ENCODE data around the gene SLC26A5.

SLC26A5 gene

DNA sequence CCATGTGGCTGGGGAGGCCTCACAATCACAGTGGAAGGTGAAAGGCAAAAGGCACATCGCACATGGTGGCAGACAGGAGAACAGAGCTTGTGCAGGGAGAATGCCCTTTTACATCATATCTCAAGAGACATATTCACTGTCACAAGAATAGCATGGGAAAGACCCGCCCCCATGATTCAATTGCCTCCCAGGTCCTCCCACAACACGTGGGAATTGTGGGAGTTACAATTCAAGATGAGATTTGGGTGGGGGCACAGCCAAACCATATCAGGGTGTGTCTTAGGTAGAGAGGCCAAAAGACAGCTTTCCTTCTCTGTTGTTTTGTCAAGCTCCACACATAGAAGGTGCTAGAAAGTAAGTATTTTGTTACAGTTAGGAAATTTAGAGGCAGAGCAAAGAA is 20.8 kb upstream of the SLC26A5 start:
- no peak for DNase-seq (ENCODE audit: low spot score)
- TF ChIP-seq, protein P1, sequence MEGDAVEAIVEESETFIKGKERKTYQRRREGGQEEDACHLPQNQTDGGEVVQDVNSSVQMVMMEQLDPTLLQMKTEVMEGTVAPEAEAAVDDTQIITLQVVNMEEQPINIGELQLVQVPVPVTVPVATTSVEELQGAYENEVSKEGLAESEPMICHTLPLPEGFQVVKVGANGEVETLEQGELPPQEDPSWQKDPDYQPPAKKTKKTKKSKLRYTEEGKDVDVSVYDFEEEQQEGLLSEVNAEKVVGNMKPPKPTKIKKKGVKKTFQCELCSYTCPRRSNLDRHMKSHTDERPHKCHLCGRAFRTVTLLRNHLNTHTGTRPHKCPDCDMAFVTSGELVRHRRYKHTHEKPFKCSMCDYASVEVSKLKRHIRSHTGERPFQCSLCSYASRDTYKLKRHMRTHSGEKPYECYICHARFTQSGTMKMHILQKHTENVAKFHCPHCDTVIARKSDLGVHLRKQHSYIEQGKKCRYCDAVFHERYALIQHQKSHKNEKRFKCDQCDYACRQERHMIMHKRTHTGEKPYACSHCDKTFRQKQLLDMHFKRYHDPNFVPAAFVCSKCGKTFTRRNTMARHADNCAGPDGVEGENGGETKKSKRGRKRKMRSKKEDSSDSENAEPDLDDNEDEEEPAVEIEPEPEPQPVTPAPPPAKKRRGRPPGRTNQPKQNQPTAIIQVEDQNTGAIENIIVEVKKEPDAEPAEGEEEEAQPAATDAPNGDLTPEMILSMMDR (IDR thresholded peaks at IDR 0.05; ENCODE audit: extremely low read depth, insufficient read depth, missing control alignments) = no peak
- in situ Hi-C loops (cut with MboI; ENCODE audit: low pct_unique_long_range_greater_than_20kb, low sequenced_read_pairs, unreplicated experiment) = no loop called here

DNA sequence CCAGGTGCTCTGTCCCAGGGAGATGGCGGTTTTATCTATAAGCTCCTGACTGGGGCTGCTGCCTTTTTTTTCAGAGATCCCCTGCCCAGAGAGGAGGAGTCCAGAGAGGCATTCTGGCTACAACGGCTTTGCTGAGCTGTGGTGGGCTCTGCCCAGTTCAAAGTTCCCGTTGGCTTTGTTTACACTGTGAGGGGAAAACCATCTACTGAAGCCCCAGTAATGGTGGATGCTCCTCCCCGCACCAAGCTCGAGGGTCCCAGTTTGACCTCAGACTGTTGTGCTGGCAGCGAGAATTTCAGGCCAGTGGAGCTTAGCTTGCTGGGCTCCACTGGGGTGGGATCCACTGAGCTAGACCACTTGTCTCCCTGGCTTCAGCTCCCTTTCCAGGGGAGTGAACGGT is 16.4 kb upstream of the SLC26A5 start:
- in situ Hi-C loops (cut with MboI; ENCODE audit: low pct_unique_long_range_greater_than_20kb, low sequenced_read_pairs, unreplicated experiment) = no loop called here
- DNase-seq (ENCODE audit: low spot score) = no peak
- TF ChIP-seq, protein P1 (IDR thresholded peaks at IDR 0.05; ENCODE audit: extremely low read depth, insufficient read depth, missing control alignments) = no peak

DNA sequence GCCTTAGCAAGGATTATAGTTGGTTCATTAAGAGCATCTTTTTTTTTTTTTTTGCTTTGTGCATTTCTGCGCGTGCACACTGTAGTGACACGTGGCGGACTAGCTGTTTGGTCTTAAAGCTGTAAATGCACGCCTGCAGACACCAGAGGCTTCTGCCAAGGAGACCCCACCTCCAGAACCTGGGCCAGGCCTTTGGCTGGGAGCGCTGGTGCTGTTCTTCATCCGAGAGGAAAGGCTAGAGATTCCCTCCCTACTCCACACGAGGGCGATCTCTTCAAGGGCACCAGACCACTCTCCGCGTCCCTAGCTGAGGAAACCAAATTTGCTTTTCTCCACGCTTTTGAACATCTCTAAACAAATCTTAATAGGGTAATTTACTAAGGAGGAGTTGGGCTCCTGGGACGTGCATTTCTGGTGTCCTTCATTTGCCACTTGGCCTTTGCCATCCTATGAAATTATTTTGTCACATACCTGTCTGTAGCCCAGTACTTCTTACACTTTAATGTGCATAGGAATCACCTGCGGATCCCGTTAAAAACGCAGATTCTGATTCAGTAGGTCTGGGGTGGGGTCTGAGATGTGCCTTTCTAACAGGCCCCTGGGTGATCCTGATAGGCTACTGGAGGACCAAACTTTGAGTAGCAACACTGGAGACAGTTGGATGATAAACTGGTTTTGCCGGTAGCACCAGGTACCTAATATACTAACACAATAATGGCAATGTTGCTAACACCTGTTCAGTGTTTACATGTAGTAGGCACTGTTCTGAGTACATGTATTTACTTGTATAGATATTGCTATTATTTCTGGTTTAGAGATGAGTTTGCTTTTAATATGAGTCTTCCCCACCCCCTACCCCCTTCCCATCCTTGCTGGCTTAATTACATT is 1.3 kb upstream of the SLC26A5 start:
- TF ChIP-seq, protein P1 (IDR thresholded peaks at IDR 0.05; ENCODE audit: extremely low read depth, insufficient read depth, missing control alignments) = peak; percentile 68
- peak; percentile 69 for DNase-seq (ENCODE audit: low spot score)
- in situ Hi-C loops (cut with MboI; ENCODE audit: low pct_unique_long_range_greater_than_20kb, low sequenced_read_pairs, unreplicated experiment) = no loop called here

DNA sequence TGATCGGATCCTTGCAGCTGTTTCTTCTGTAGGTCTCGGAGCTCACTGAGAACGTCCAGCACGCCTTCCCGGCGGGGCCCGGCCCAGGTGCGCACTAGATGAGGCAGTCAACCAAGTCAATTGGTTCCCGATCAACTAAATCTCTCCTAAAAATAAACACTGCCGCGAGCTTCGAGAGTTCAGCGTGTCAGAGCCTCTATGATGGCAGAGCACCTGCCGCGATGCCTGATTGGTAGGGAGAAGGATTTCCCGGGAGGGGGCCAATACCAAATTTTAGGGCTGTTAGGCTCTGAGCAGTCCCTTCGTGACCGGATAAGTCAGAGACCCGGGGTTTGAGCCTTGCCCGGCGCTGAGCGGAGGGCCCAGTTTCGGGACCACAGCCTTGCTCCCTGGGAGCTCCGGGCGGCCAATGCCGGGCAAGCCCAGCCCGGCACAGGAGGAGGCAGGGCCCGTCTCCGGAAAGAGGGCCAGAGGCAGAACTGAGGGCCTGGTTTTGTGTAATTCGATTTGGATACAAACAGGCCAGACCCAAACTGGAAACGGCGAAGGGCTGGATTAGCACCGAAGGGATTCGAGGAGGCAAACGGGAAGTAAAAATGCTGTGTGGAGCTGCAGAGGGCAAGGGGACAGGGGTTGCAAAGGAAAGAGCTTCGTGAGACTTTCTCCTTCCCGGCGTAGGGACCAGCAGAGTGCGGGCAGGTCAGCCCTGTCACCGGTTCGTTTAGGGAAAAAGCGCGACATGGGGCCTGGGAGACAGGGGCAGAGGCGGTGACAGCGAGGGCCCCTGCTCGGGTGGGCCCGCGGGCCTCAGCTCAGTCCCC is 569 bp downstream of the SLC26A5 start:
- DNase-seq (ENCODE audit: low spot score) = peak; percentile 31
- TF ChIP-seq, protein P1 (IDR thresholded peaks at IDR 0.05; ENCODE audit: extremely low read depth, insufficient read depth, missing control alignments) = no peak
- in situ Hi-C loops (cut with MboI; ENCODE audit: low pct_unique_long_range_greater_than_20kb, low sequenced_read_pairs, unreplicated experiment) = no loop called here

DNA sequence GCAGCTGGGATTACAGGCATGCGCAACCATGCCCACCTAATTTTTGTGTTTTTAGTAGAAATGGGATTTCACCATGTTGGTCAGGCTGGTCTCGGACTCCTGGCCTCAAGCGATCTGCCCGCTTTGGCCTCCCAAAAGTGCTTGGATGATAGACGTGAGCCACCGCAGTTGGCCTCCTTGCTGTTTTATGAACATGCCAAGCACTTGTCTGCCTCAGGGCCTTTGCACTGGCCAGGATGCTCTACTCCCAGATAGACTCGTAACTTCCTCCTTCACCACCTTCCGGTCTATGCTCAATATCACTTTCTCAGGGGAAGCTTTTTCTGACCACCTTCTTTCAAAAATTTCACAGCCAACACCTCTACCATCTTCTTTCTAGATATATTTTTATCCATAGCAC is 6.3 kb downstream of the SLC26A5 start:
- DNase-seq (ENCODE audit: low spot score) = no peak
- in situ Hi-C loops (cut with MboI; ENCODE audit: low pct_unique_long_range_greater_than_20kb, low sequenced_read_pairs, unreplicated experiment) = no loop called here
- TF ChIP-seq, protein P1 (IDR thresholded peaks at IDR 0.05; ENCODE audit: extremely low read depth, insufficient read depth, missing control alignments) = no peak

DNA sequence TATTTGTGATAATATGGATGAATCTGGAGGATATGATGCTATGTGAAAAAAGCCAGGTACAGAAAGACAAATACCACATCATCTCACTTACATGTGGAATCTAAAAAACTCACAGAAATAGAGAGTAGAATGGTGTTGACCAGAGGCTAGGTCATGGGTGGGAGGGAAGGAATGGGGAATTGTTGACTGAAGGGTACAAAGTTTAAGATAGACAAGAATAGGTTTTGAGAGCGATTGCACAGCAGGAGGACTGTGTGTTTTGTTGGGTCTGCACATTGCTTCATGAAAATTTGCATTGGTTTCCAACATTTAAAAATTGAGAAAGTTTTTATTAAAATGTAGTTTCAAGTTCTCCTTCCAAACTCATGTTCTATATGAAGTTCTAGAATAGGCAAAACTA is 8.4 kb downstream of the SLC26A5 start:
- DNase-seq (ENCODE audit: low spot score) = no peak
- TF ChIP-seq, protein P1 (IDR thresholded peaks at IDR 0.05; ENCODE audit: extremely low read depth, insufficient read depth, missing control alignments) = no peak
- in situ Hi-C loops (cut with MboI; ENCODE audit: low pct_unique_long_range_greater_than_20kb, low sequenced_read_pairs, unreplicated experiment) = no loop called here

All from GM13977 (cell line).